Measurements from ENCODE around the gene FLRT2.
A peak's percentile ranks its signal among the peaks of the same experiment; 100 is the strongest.

Gene FLRT2

DNA sequence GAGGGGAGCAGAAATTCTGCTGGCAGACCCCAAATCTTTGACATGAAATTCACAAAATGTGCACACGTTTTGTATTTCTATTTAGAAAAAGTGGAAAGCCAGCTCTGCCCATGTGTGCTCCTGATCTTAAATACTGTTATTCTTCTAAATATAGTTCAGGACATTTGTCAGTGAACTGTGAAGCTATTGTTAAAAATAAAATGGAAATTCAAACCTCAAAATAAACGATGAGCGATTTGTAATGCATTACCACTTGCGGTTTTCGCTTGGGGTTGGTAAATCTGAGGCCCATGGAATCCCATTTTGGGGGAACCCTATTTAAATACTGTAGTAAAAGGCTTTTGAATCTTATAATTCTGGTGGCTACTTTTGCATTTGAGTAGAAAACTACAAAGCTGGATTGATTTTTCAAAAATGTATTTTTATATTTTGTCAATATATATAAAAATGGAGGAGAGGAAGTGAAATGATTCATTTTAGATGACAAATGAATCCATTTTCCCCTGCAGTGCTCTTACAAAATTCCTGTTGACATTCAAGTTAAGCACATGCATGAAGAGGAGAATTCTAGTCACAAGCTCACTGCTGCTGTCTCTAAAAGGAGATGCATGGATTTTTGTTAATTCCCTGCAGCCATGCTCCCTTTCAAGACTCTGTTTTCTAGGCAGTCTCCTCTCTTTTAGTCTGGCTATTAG, 47.1 kb downstream of the FLRT2 start:
- TF ChIP-seq, protein P1, sequence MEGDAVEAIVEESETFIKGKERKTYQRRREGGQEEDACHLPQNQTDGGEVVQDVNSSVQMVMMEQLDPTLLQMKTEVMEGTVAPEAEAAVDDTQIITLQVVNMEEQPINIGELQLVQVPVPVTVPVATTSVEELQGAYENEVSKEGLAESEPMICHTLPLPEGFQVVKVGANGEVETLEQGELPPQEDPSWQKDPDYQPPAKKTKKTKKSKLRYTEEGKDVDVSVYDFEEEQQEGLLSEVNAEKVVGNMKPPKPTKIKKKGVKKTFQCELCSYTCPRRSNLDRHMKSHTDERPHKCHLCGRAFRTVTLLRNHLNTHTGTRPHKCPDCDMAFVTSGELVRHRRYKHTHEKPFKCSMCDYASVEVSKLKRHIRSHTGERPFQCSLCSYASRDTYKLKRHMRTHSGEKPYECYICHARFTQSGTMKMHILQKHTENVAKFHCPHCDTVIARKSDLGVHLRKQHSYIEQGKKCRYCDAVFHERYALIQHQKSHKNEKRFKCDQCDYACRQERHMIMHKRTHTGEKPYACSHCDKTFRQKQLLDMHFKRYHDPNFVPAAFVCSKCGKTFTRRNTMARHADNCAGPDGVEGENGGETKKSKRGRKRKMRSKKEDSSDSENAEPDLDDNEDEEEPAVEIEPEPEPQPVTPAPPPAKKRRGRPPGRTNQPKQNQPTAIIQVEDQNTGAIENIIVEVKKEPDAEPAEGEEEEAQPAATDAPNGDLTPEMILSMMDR (conservative IDR thresholded peaks at IDR 0.05; ENCODE audit: control insufficient read depth, insufficient read depth, low read depth, low read length), result no peak
- H3K4me3 ChIP-seq (ENCODE audit: control insufficient read depth, low read depth, low read length), result no peak overlapping the region
- DNase-seq (ENCODE audit: low read depth), result no peak

- TF ChIP-seq, protein P1 (conservative IDR thresholded peaks at IDR 0.05; ENCODE audit: control insufficient read depth, insufficient read depth, low read depth, low read length), result no peak
- no peak for DNase-seq (ENCODE audit: low read depth)
- no peak overlapping the region for H3K4me3 ChIP-seq (ENCODE audit: control insufficient read depth, low read depth, low read length)
Measured at GRCh38 chr14:85577543-85578114, 47.7 kb downstream of the FLRT2 start.

DNA sequence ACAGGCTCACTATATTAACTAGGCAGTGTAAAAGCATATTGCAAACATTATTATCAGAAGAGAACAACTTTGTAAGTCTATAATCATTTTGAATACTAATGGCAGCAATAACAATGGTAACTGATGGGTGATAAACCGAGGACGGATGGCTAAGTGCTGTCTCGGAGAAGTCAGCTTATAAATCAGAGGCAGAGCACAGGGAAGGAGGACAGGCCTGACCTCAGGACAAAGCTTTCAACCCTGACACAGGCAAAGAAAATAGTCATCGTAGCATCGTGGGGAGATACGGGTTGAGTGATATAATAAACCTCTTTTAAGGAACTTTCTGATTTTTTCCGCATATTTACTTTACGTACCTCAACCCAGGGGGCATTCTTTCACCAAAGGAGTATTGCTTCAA, 48.4 kb downstream of the FLRT2 start:
- no peak overlapping the region for H3K4me3 ChIP-seq (ENCODE audit: control insufficient read depth, low read depth, low read length)
- TF ChIP-seq, protein P1 (conservative IDR thresholded peaks at IDR 0.05; ENCODE audit: control insufficient read depth, insufficient read depth, low read depth, low read length), result no peak
- DNase-seq (ENCODE audit: low read depth), result no peak

DNA sequence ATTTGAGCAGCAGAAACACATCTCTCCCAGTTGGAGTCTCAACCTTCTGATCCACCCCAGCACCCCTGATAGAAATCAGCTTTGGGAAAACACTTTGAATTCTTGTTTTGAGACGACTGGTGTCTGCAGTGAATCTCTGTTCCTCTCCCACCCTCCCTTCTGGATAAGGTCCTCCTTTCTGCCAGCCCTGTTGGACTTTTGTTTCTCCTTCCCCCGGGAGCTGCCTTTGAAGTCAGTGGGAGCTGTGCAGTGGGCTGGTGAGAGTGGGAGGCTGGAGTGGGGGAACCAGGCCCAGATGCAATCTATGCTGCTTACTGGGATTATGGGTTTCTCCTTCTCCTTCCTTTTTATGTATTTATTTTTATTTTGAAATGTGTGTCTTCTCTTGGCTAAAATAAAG, 49.0 kb downstream of the FLRT2 start:
- TF ChIP-seq, protein P1 (conservative IDR thresholded peaks at IDR 0.05; ENCODE audit: control insufficient read depth, insufficient read depth, low read depth, low read length), result no peak
- DNase-seq (ENCODE audit: low read depth), result no peak
- H3K4me3 ChIP-seq (ENCODE audit: control insufficient read depth, low read depth, low read length), result no peak overlapping the region

- TF ChIP-seq, protein P1 (conservative IDR thresholded peaks at IDR 0.05; ENCODE audit: control insufficient read depth, insufficient read depth, low read depth, low read length), result no peak
- DNase-seq (ENCODE audit: low read depth), result no peak
- no peak overlapping the region for H3K4me3 ChIP-seq (ENCODE audit: control insufficient read depth, low read depth, low read length)
Measured at GRCh38 chr14:85579942-85580341, 50.0 kb downstream of the FLRT2 start.

DNA sequence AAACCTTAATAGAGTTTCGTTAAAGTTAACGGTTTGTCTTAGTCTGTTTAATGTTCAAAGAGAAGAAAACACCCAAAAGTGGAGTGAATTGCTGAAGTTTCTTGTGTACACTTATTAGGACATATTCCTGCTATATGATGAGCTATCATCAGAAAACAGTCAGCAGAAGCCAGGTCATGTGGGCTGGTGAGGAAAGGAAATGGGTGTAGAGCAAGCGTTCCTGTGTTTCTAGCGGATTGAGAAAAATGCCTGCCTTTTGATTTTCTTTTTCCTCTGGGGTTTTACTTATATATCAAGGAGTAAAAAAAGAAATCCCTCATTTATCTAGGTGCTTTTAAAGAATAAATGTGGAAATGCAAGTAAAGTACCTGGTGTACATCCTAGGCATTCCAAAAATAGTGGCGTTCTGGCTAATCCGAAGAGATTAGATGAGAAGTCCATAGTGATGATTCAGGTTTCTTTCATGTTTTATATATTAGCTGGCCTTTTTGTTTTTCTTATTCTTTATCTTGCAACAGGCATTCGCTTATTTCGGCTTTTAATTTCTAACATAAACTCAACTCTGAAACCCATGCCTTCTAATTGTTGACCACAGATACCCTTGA, 50.7 kb downstream of the FLRT2 start:
- no peak overlapping the region for H3K4me3 ChIP-seq (ENCODE audit: control insufficient read depth, low read depth, low read length)

More for the DNA sequence above, 50.7 kb downstream of the FLRT2 start:
- DNase-seq (ENCODE audit: low read depth), result peak; percentile 24
- TF ChIP-seq, protein P1 (conservative IDR thresholded peaks at IDR 0.05; ENCODE audit: control insufficient read depth, insufficient read depth, low read depth, low read length), result no peak
